HEK293 (cell line): Measurements from ENCODE around the gene C2orf66.
A peak's percentile ranks its signal among the peaks of the same experiment; 100 is the strongest.

Experiments used
- CTCF ChIA-PET: fragments of 350-600 bp; formaldehyde crosslinking; extraction: SDS; loops from one replicate; lab custom pipeline; 2021; ENCODE audit warnings: antibody characterized with exemption; lab: Yijun Ruan, JAX
- POLR2A ChIA-PET: fragments of 300-600 bp; formaldehyde crosslinking; extraction: SDS; loops from one replicate; lab custom pipeline; 2020; ENCODE audit warnings: antibody characterized with exemption, inconsistent platforms; lab: Yijun Ruan, JAX
- H3K27ac ChIP-seq: fragments of 200-500 bp; sonication (Bioruptor generic); 2 replicates; pipeline ENCODE4 v1.5.1; 2014; ENCODE audit warnings: low read depth, low read length, control low read depth, inconsistent platforms; ENCODE audit errors: extremely low read depth
- H3K36me3 ChIP-seq, 2 experiments: fragments of 200-500 bp in 1 of 2; sonication (Bioruptor generic) in 1 of 2; 1 replicate in 1 of 2; 2 replicates in 1 of 2; pipeline ENCODE4 v1.5.1; 2014 to 2017; ENCODE audit warnings: inconsistent platforms in 2 of 2, low read length in 2 of 2; ENCODE audit not compliant: control insufficient read depth in 2 of 2, insufficient read depth in 1 of 2
- H3K4me1 ChIP-seq: fragments of 200-500 bp; sonication (Bioruptor generic); 2 replicates; pipeline ENCODE4 v1.5.1; 2014; ENCODE audit warnings: mild to moderate bottlenecking, low read length, inconsistent platforms; ENCODE audit not compliant: control insufficient read depth, insufficient read depth
- H3K4me3 ChIP-seq: 2 replicates; pipeline ENCODE4 v1.5.1; 2011; ENCODE audit warnings: low read depth, mild to moderate bottlenecking, control low read depth, low read length, moderate library complexity
- H3K9me3 ChIP-seq: fragments of 200-500 bp; sonication (Bioruptor generic); 2 replicates; pipeline ENCODE4 v1.5.1; 2014; ENCODE audit warnings: low read depth, low read length, inconsistent platforms; ENCODE audit not compliant: control insufficient read depth, insufficient read depth
- GLIS2 ChIP-seq: fragments of 450-650 bp; formaldehyde crosslinking; IDR thresholded peaks from 2 replicates; pipeline ENCODE4 v1.5.1; 2016; ENCODE audit warnings: missing biosample characterization, missing genetic modification characterization
- HOXD13 ChIP-seq: sonication (generic); formaldehyde crosslinking; IDR thresholded peaks from 2 replicates; pipeline ENCODE4 v1.8.0; 2022; ENCODE audit warnings: missing genetic modification reagents, borderline replicate concordance
- KLF16 ChIP-seq: fragments of 450-650 bp; formaldehyde crosslinking; IDR thresholded peaks from 2 replicates; pipeline ENCODE4 v1.5.1; 2017; ENCODE audit warnings: missing biosample characterization, missing genetic modification characterization
- PRDM4 ChIP-seq: fragments of 450-650 bp; formaldehyde crosslinking; IDR thresholded peaks from 2 replicates; pipeline ENCODE4 v1.5.1; 2017; ENCODE audit warnings: missing biosample characterization, missing genetic modification characterization
- REPIN1 ChIP-seq: fragments of 450-650 bp; formaldehyde crosslinking; IDR thresholded peaks from 2 replicates; pipeline ENCODE4 v1.5.1; 2017; ENCODE audit warnings: missing biosample characterization, missing genetic modification characterization, low read depth
- TCF7L2 ChIP-seq: IDR thresholded peaks from 2 replicates; pipeline ENCODE4 v1.6.1; 2011; ENCODE audit warnings: low read depth, mild to moderate bottlenecking, inconsistent platforms, low read length, moderate library complexity, borderline replicate concordance
- TRIM28 ChIP-seq: IDR thresholded peaks from 2 replicates; pipeline ENCODE4 v1.6.1; 2011; ENCODE audit warnings: low read length, control low read depth, borderline replicate concordance
- TSHZ1 ChIP-seq: fragments of 450-650 bp; formaldehyde crosslinking; IDR thresholded peaks from 2 replicates; pipeline ENCODE4 v1.5.1; 2016; ENCODE audit warnings: missing biosample characterization, missing genetic modification characterization, borderline replicate concordance
- ZBTB6 ChIP-seq: fragments of 450-650 bp; formaldehyde crosslinking; IDR thresholded peaks from 2 replicates; pipeline ENCODE4 v1.5.1; 2017; ENCODE audit warnings: missing biosample characterization, missing genetic modification characterization
- ZFHX2 ChIP-seq: fragments of 450-650 bp; formaldehyde crosslinking; conservative IDR thresholded peaks from 2 replicates; pipeline ENCODE4 v1.5.1; 2016; ENCODE audit warnings: missing biosample characterization, missing genetic modification characterization
- ZNF174 ChIP-seq: fragments of 450-650 bp; formaldehyde crosslinking; IDR thresholded peaks from 2 replicates; pipeline ENCODE4 v1.5.0; 2017; ENCODE audit warnings: missing biosample characterization, mild to moderate bottlenecking, missing genetic modification characterization
- ZNF341 ChIP-seq: fragments of 450-650 bp; formaldehyde crosslinking; IDR thresholded peaks from 2 replicates; pipeline ENCODE4; 2016; ENCODE audit warnings: low read depth, missing biosample characterization, missing genetic modification characterization
- ZNF426 ChIP-seq: fragments of 450-650 bp; formaldehyde crosslinking; IDR thresholded peaks from 2 replicates; pipeline ENCODE4 v1.5.1; 2017; ENCODE audit warnings: missing biosample characterization, missing genetic modification characterization, mild to moderate bottlenecking, inconsistent platforms, moderate library complexity
- ZNF660 ChIP-seq: fragments of 450-650 bp; IDR thresholded peaks from 2 replicates; pipeline ENCODE4 v1.5.1; 2018; ENCODE audit warnings: missing biosample characterization, mild to moderate bottlenecking, missing genetic modification characterization
- ZNF791 ChIP-seq: fragments of 450-650 bp; formaldehyde crosslinking; IDR thresholded peaks from 2 replicates; pipeline ENCODE4 v1.5.1; 2016; ENCODE audit warnings: missing biosample characterization, missing genetic modification characterization
- TF ChIP-seq, protein P1 (sequence below): fragments of 450-650 bp; formaldehyde crosslinking; IDR thresholded peaks from 2 replicates; pipeline ENCODE4 v1.5.1; 2016; ENCODE audit warnings: missing biosample characterization, missing genetic modification characterization
- TF ChIP-seq, protein P2 (sequence below): fragments of 450-650 bp; formaldehyde crosslinking; IDR thresholded peaks from 2 replicates; pipeline ENCODE4 v1.5.1; 2016; ENCODE audit warnings: missing biosample characterization, missing genetic modification characterization
- TF ChIP-seq, protein P3 (sequence below): fragments of 450-650 bp; formaldehyde crosslinking; IDR thresholded peaks from 2 replicates; pipeline ENCODE4 v1.5.1; 2016; ENCODE audit warnings: missing biosample characterization, missing genetic modification characterization
- TF ChIP-seq, protein P4 (sequence below): fragments of 450-650 bp; formaldehyde crosslinking; IDR thresholded peaks from 2 replicates; pipeline ENCODE4 v1.5.1; 2017; ENCODE audit warnings: missing biosample characterization, missing genetic modification characterization

Gene C2orf66

DNA sequence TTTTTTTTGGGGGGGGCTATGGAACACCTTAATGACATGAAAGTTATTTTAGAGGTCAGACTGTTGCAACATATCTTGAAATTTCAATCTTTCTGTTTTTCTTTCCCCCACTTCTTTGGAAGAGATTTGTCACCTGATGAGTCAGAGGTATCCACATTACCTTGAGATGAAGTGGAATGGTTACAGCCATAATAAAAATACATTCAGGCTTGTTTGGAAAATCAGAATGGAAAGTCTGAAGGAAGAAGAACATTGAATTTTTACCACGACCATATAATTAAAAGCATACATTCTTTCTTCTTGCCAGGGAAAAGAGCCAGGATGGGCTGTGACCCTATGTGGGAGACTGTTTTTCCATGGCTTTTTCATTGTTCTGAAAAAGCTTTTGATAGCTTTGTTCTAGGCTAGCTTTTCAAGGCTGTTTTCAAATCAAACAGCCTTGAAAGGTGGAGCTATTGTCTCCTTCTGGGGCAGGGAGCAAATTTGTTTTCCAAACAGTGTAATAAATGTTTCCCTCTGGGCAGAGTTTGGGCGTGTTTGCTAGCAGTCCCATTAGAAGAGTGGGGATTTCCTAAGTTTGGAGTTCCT, 7.4 kb downstream of the C2orf66 start (continued):
- TF ChIP-seq PRDM4 (tag by site-specific recombination) (no peak), GLIS2 (tag by site-specific recombination) (no peak)
- TF ChIP-seq, protein P1, sequence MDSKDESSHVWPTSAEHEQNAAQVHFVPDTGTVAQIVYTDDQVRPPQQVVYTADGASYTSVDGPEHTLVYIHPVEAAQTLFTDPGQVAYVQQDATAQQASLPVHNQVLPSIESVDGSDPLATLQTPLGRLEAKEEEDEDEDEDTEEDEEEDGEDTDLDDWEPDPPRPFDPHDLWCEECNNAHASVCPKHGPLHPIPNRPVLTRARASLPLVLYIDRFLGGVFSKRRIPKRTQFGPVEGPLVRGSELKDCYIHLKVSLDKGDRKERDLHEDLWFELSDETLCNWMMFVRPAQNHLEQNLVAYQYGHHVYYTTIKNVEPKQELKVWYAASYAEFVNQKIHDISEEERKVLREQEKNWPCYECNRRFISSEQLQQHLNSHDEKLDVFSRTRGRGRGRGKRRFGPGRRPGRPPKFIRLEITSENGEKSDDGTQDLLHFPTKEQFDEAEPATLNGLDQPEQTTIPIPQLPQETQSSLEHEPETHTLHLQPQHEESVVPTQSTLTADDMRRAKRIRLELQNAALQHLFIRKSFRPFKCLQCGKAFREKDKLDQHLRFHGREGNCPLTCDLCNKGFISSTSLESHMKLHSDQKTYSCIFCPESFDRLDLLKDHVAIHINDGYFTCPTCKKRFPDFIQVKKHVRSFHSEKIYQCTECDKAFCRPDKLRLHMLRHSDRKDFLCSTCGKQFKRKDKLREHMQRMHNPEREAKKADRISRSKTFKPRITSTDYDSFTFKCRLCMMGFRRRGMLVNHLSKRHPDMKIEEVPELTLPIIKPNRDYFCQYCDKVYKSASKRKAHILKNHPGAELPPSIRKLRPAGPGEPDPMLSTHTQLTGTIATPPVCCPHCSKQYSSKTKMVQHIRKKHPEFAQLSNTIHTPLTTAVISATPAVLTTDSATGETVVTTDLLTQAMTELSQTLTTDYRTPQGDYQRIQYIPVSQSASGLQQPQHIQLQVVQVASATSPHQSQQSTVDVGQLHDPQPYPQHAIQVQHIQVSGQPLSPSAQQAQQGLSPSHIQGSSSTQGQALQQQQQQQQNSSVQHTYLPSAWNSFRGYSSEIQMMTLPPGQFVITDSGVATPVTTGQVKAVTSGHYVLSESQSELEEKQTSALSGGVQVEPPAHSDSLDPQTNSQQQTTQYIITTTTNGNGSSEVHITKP (tag by site-specific recombination): peak; percentile 58; the same call in 1 of the 2 replicates

DNA sequence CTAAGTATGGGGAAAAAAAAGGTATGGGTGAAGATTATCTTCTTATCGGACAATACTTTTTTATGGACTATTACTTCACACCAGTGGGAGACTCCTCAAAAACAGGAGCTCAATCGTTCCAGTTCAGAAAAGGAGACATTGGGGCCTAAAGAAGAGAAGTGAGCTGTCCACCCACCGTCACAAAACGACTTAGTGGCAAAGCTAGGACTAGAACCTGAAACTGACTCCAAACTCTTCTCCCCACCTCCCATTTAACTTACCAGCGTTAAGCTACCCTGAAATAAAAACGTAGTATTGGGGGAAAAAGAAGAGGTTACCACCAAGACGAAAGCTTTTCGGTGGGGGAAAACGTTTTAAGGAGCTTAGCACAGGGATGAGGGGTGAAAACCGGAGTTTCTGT, 10.2 kb downstream of the C2orf66 start:
- H3K27ac ChIP-seq: peak overlapping the region; percentile 18
- no peaks in the 10 kb centered on the region for H3K4me1 ChIP-seq
- CTCF ChIA-PET: interaction anchor here (0.5 to 1.6 kb wide), 2 partner anchors 48 to 71 kb away, joined by 5 to 6 read pairs; no protein-coding TSS in a partner anchor
- H3K4me3 ChIP-seq: peak overlapping the region; percentile 62
- no peaks in the 10 kb centered on the region for H3K9me3 ChIP-seq
- POLR2A ChIA-PET: interaction anchor here (0.8 to 2.1 kb wide), 7 partner anchors 9 to 701 kb away, joined by 3 to 9 read pairs (median 5); partner anchors contain the start of genes CCDC150, HSPD1, HSPE1 and PGAP1
- TF ChIP-seq, protein P2, sequence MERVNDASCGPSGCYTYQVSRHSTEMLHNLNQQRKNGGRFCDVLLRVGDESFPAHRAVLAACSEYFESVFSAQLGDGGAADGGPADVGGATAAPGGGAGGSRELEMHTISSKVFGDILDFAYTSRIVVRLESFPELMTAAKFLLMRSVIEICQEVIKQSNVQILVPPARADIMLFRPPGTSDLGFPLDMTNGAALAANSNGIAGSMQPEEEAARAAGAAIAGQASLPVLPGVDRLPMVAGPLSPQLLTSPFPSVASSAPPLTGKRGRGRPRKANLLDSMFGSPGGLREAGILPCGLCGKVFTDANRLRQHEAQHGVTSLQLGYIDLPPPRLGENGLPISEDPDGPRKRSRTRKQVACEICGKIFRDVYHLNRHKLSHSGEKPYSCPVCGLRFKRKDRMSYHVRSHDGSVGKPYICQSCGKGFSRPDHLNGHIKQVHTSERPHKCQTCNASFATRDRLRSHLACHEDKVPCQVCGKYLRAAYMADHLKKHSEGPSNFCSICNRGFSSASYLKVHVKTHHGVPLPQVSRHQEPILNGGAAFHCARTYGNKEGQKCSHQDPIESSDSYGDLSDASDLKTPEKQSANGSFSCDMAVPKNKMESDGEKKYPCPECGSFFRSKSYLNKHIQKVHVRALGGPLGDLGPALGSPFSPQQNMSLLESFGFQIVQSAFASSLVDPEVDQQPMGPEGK (tag by site-specific recombination): no peak
- TF ChIP-seq, protein P3, sequence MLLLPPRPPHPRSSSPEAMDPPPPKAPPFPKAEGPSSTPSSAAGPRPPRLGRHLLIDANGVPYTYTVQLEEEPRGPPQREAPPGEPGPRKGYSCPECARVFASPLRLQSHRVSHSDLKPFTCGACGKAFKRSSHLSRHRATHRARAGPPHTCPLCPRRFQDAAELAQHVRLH (tag by site-specific recombination): no peak
- TF ChIP-seq ZNF660 (no peak), ZNF426 (tag by site-specific recombination) (no peak), HOXD13 (CRISPR knock-in tag) (no peak), TRIM28 (no peak), ZFHX2 (no peak), TSHZ1 (no peak), ZBTB6 (tag by site-specific recombination) (no peak), ZNF174 (tag by site-specific recombination) (no peak), REPIN1 (no peak), TCF7L2 (no peak), ZNF341 (tag by site-specific recombination) (no peak), ZNF791 (tag by site-specific recombination) (no peak), KLF16 (tag by site-specific recombination) (no peak)
- TF ChIP-seq, protein P4, sequence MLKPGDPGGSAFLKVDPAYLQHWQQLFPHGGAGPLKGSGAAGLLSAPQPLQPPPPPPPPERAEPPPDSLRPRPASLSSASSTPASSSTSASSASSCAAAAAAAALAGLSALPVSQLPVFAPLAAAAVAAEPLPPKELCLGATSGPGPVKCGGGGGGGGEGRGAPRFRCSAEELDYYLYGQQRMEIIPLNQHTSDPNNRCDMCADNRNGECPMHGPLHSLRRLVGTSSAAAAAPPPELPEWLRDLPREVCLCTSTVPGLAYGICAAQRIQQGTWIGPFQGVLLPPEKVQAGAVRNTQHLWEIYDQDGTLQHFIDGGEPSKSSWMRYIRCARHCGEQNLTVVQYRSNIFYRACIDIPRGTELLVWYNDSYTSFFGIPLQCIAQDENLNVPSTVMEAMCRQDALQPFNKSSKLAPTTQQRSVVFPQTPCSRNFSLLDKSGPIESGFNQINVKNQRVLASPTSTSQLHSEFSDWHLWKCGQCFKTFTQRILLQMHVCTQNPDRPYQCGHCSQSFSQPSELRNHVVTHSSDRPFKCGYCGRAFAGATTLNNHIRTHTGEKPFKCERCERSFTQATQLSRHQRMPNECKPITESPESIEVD (tag by site-specific recombination): no peak
- peaks cover 24 to 32% of the 10 kb centered on the region in 2 experiments for H3K36me3 ChIP-seq
